Mesendoderm (in vitro differentiated cells): ENCODE data around the gene MAP3K20.

Source experiments
- DNase-seq: peaks from one replicate; pipeline ENCODE4 v3.0.0; 2013
- H2AK5ac ChIP-seq: 2 replicates; pipeline ENCODE4 v1.6.1; 2013; ENCODE audit warnings: low read length, inconsistent platforms
- H2BK120ac ChIP-seq: 2 replicates; pipeline ENCODE4 v1.6.1; 2013; ENCODE audit warnings: low read depth, mild to moderate bottlenecking, low read length, moderate library complexity, mixed read lengths
- H2BK15ac ChIP-seq: replicated peaks from 2 replicates; pipeline ENCODE4 v1.6.1; 2013; ENCODE audit warnings: low read depth, mild to moderate bottlenecking, moderate library complexity
- H2BK5ac ChIP-seq: 2 replicates; pipeline ENCODE4 v1.6.1; 2013; ENCODE audit warnings: low read length, inconsistent platforms
- H3K18ac ChIP-seq: 2 replicates; pipeline ENCODE4 v1.6.1; 2013; ENCODE audit warnings: mild to moderate bottlenecking, low read length, mixed read lengths
- H3K23ac ChIP-seq: one replicate; pipeline ENCODE4 v1.6.1; 2013; ENCODE audit warnings: low read length
- H3K27ac ChIP-seq: 2 replicates; pipeline ENCODE4 v1.5.1; 2013; ENCODE audit warnings: low read depth, mild to moderate bottlenecking, inconsistent platforms, low read length, moderate library complexity
- H3K27me3 ChIP-seq: 2 replicates; pipeline ENCODE4 v1.6.1; 2013; ENCODE audit warnings: low read length, control low read depth, mild to moderate bottlenecking, inconsistent platforms; ENCODE audit not compliant: insufficient read depth, poor library complexity
- H3K36me3 ChIP-seq: 2 replicates; pipeline ENCODE4 v1.6.1; 2013; ENCODE audit warnings: low read length, inconsistent platforms; ENCODE audit not compliant: control insufficient read depth, insufficient read depth
- H3K4ac ChIP-seq: one replicate; pipeline ENCODE4 v1.6.1; 2013; ENCODE audit warnings: low read depth, mild to moderate bottlenecking, low read length, moderate library complexity
- H3K4me1 ChIP-seq: 2 replicates; pipeline ENCODE4 v1.6.1; 2013; ENCODE audit warnings: low read depth, low read length, inconsistent platforms; ENCODE audit not compliant: control insufficient read depth
- H3K4me2 ChIP-seq: 2 replicates; pipeline ENCODE4 v1.6.1; 2013; ENCODE audit warnings: low read length
- H3K4me3 ChIP-seq: 2 replicates; pipeline ENCODE4 v1.5.1; 2013; ENCODE audit warnings: mild to moderate bottlenecking, low read length
- H3K56ac ChIP-seq: one replicate; pipeline ENCODE4 v1.6.1; 2013; ENCODE audit warnings: low read length
- H3K79me1 ChIP-seq: 2 replicates; pipeline ENCODE4 v1.6.1; 2013; ENCODE audit warnings: low read length, inconsistent platforms
- H3K79me2 ChIP-seq: 2 replicates; pipeline ENCODE4 v1.6.1; 2013; ENCODE audit warnings: mild to moderate bottlenecking, low read length; ENCODE audit not compliant: control insufficient read depth, insufficient read depth
- H3K9ac ChIP-seq: 2 replicates; pipeline ENCODE4 v1.6.1; 2013; ENCODE audit warnings: low read length, inconsistent platforms
- H4K5ac ChIP-seq: one replicate; pipeline ENCODE4 v1.6.1; 2013; ENCODE audit warnings: low read length
- H4K8ac ChIP-seq: one replicate; pipeline ENCODE4 v1.6.1; 2013; ENCODE audit warnings: low read depth, mild to moderate bottlenecking, control low read depth, low read length, moderate library complexity
- WGBS: extraction: QIAGEN DNeasy Blood & Tissue Kit; methylation state at CpG from one replicate; pipeline ENCODE4 v1.1.7; 2013; ENCODE audit warnings: low lambda C conversion rate, missing lambda C conversion rate; ENCODE audit not compliant: insufficient coverage; ENCODE audit errors: extremely low coverage; 5-methylcytosine and 5-hydroxymethylcytosine counted together

MAP3K20 gene

DNA sequence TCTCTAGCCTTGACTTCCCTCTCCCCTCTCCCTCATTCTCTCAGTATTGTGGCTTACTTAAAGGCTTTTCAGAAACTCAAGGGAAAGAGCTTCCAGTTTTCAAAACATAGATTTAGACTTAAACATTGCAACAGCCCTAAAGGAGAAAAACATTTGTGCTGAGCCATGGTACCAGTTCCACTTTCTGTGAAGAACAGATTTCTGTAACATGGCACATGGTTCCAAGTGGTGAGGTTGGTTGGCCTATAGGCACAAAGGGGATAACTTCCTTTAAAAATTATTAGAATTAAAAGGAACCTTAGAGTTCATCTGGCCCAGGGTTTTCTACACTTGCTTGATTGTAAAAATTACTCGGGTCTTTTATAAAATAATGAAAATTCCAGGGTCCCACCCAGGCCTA, 140.4 kb downstream of the MAP3K20 start:
- Histone ChIP-seq H2BK15ac (no peak overlapping the region), H3K4me2 (no peak overlapping the region), H2AK5ac (no peak overlapping the region), H3K79me2 (no peaks in the 10 kb centered on the region), H2BK5ac (no peak overlapping the region), H4K8ac (no peak overlapping the region), H3K36me3 (no peaks in the 10 kb centered on the region), H3K4me3 (no peak overlapping the region), H3K4ac (no peak overlapping the region), H3K79me1 (no peaks in the 10 kb centered on the region), H3K56ac (no peak overlapping the region), H4K5ac (no peak overlapping the region), H3K4me1 (no peaks in the 10 kb centered on the region), H2BK120ac (no peak overlapping the region), H3K27ac (no peak overlapping the region), H3K18ac (no peak overlapping the region), H3K27me3 (no peaks in the 10 kb centered on the region), H3K9ac (no peak overlapping the region), H3K23ac (no peak overlapping the region)
- DNase-seq: no peak
- WGBS: no CpG with 5 or more reads among the region's 1 CpG

DNA sequence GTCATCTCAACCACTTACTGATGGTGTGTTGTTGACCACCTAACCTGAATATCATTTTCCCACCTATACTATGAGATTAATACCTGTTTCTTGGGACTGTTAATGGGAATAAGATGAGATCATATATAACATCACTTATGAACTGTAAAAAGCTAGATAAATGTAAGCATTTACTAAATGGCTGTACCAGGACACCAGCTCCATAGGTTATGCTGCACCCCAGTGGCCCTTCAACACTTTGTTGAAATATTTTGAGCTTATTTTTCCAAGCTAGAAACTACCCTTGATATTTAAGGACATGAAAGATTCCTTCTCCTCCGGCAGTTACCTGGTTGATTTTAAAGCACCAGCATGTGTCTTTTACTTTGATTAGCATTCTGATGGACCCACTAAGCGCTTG, 141.0 kb downstream of the MAP3K20 start:
- H3K79me2 ChIP-seq: no peaks in the 10 kb centered on the region
- no peak overlapping the region for H3K4me2 ChIP-seq
- H2BK120ac ChIP-seq: no peak overlapping the region
- H3K18ac ChIP-seq: no peak overlapping the region
- H3K9ac ChIP-seq: no peak overlapping the region
- WGBS: no CpG with 5 or more reads among the region's 2 CpGs
- no peak overlapping the region for H2BK15ac ChIP-seq
- no peaks in the 10 kb centered on the region for H3K4me1 ChIP-seq
- H3K79me1 ChIP-seq: no peaks in the 10 kb centered on the region
- H3K27ac ChIP-seq: no peak overlapping the region
- H3K4me3 ChIP-seq: no peak overlapping the region
- H3K23ac ChIP-seq: no peak overlapping the region
- DNase-seq: no peak
- no peak overlapping the region for H3K56ac ChIP-seq
- no peak overlapping the region for H2AK5ac ChIP-seq
- H4K8ac ChIP-seq: no peak overlapping the region
- H2BK5ac ChIP-seq: no peak overlapping the region
- H3K4ac ChIP-seq: no peak overlapping the region
- H4K5ac ChIP-seq: no peak overlapping the region
- no peaks in the 10 kb centered on the region for H3K27me3 ChIP-seq
- no peaks in the 10 kb centered on the region for H3K36me3 ChIP-seq

DNA sequence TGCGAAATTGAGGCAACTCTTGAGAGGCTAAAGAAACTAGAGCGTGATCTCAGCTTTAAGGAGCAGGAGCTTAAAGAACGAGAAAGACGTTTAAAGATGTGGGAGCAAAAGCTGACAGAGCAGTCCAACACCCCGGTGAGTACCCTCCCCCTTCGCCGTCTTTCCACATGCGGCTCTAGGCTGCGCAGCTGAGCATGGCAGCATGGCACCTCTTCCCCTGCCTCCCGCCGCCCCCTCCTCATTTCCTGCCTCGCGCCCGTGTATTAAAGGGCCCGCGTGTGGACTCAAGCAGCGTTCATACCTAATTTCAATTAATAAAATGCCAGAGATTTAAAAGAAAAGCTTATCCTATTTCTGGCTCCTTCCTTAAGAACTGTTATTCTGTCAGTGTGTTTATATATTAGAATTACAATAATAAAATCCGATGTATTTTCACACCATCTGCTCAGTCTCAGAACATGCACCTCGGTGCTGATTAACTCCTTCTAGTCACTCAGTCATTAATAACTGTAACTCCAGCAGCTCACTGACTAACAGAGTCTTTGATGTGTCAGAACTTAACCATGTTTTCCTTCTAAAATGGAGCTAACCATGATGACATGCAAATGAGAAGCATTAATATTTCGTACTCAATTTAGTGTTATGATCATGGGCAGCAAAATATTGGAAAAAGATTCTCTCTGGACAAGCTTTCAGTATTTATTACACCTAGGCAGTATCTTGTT, 141.6 kb downstream of the MAP3K20 start:
- Histone ChIP-seq H3K79me1 (no peaks in the 10 kb centered on the region), H3K4me3 (no peak overlapping the region), H4K5ac (no peak overlapping the region), H3K36me3 (no peaks in the 10 kb centered on the region), H3K23ac (no peak overlapping the region), H3K79me2 (no peaks in the 10 kb centered on the region), H3K4ac (no peak overlapping the region), H3K9ac (no peak overlapping the region), H2BK5ac (no peak overlapping the region), H2BK15ac (no peak overlapping the region), H3K4me2 (no peak overlapping the region), H3K27ac (no peak overlapping the region), H3K27me3 (no peaks in the 10 kb centered on the region), H3K4me1 (no peaks in the 10 kb centered on the region), H2BK120ac (no peak overlapping the region), H3K56ac (no peak overlapping the region), H4K8ac (no peak overlapping the region), H2AK5ac (no peak overlapping the region), H3K18ac (no peak overlapping the region)
- no peak for DNase-seq
- no CpG with 5 or more reads among the region's 20 CpGs for WGBS

DNA sequence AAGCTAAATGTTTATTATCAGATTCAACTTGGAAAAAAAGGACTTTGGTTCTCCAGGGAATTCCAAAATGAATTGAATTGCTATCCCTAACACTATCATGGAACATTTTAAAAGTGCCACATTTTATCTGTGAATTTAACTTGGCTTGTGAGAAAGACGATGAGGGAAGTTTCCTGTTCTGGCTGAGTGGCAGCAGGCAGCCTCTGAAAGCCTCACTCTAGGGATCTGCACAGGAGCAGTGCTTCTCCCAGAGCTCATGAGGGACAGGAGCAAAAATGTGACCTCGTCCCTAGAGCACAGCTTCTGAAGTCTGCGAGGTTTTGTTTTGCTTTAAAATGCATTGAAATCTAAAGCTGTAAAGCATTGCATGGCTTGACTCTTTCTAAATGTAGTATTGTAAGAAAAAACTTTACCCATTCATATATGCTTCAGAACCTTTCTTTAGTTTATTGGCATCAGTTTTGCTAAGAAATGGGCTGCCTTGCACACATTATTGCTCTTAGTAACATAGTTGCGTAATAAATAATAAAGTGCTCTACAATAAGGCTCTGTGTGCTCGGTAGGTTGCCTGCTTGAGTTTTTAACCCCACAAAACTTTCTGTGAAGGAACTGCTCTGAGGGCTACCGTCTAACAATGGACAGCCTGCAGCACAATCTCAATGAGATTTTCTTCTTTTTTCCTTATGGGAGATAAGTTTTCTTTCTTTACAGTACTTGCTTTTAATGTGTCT, 142.8 kb downstream of the MAP3K20 start:
- H3K9ac ChIP-seq: no peak overlapping the region
- H2BK120ac ChIP-seq: no peak overlapping the region
- no CpG with 5 or more reads among the region's 6 CpGs for WGBS
- no peak overlapping the region for H2BK15ac ChIP-seq
- H3K23ac ChIP-seq: no peak overlapping the region
- H3K79me2 ChIP-seq: no peaks in the 10 kb centered on the region
- H3K4me1 ChIP-seq: no peaks in the 10 kb centered on the region
- H3K27me3 ChIP-seq: no peaks in the 10 kb centered on the region
- H3K56ac ChIP-seq: no peak overlapping the region
- no peak overlapping the region for H3K4me2 ChIP-seq
- peak; percentile 62 for DNase-seq
- no peak overlapping the region for H2BK5ac ChIP-seq
- H4K5ac ChIP-seq: no peak overlapping the region
- H3K18ac ChIP-seq: no peak overlapping the region
- no peaks in the 10 kb centered on the region for H3K79me1 ChIP-seq
- H3K36me3 ChIP-seq: no peaks in the 10 kb centered on the region
- H3K27ac ChIP-seq: no peak overlapping the region
- H3K4ac ChIP-seq: no peak overlapping the region
- H3K4me3 ChIP-seq: no peak overlapping the region
- no peak overlapping the region for H4K8ac ChIP-seq
- H2AK5ac ChIP-seq: no peak overlapping the region

- H2BK5ac ChIP-seq: no peak overlapping the region
- no peak overlapping the region for H2BK15ac ChIP-seq
- H3K36me3 ChIP-seq: no peaks in the 10 kb centered on the region
- H3K79me2 ChIP-seq: no peaks in the 10 kb centered on the region
- H3K4me3 ChIP-seq: no peak overlapping the region
- no peak overlapping the region for H2BK120ac ChIP-seq
- H3K27me3 ChIP-seq: no peaks in the 10 kb centered on the region
- H3K56ac ChIP-seq: no peak overlapping the region
- H3K23ac ChIP-seq: no peak overlapping the region
- no peak overlapping the region for H3K4ac ChIP-seq
- H3K4me2 ChIP-seq: no peak overlapping the region
- no peak overlapping the region for H4K8ac ChIP-seq
- no peak overlapping the region for H4K5ac ChIP-seq
- no peaks in the 10 kb centered on the region for H3K4me1 ChIP-seq
- H3K9ac ChIP-seq: no peak overlapping the region
- H3K27ac ChIP-seq: no peak overlapping the region
- H3K18ac ChIP-seq: no peak overlapping the region
- WGBS: 100% methylated on average over 2 of the region's 4 CpGs
- H3K79me1 ChIP-seq: no peaks in the 10 kb centered on the region
- DNase-seq: no peak
- no peak overlapping the region for H2AK5ac ChIP-seq
Measured at GRCh38 chr2:173221132-173221695, 145.6 kb downstream of the MAP3K20 start.
